Astrocyte of the cerebellum (primary cell): ENCODE measurements around the gene CARM1.

ENCODE experiments used
- DNase-seq: peaks from one replicate; pipeline ENCODE4 v3.0.0-alpha.2; 2011; ENCODE audit warnings: low read depth
- H3K4me3 ChIP-seq: 2 replicates; pipeline ENCODE4 v1.5.1; 2011; ENCODE audit warnings: mild to moderate bottlenecking, low read depth, low read length, moderate library complexity
- CTCF ChIP-seq: IDR thresholded peaks from 2 replicates; pipeline ENCODE4 v1.5.1; 2012; ENCODE audit warnings: low read length, low read depth, moderate library complexity, mild to moderate bottlenecking; ENCODE audit errors: missing control alignments
- in situ Hi-C: cut with HindIII; loops from 2 replicates; pipeline ENCODE4 v1.10.0; 2017; ENCODE audit warnings: low sequenced_read_pairs

CARM1 gene

GRCh38 chr19:10915130-10916091 lies 44.1 kb downstream of the CARM1 start:
- DNase-seq = no peak
- no peak for TF ChIP-seq CTCF
- no peak overlapping the region for H3K4me3 ChIP-seq
- in situ Hi-C loops = loop anchor here (10.0 kb wide), 1 partner anchor 129 kb away; no protein-coding TSS in a partner anchor

GRCh38 chr19:10916602-10917001 lies 45.2 kb downstream of the CARM1 start:
- no peak overlapping the region for H3K4me3 ChIP-seq
- no peak for TF ChIP-seq CTCF
- in situ Hi-C loops = loop anchor here (10.0 kb wide), 1 partner anchor 128 kb away; no protein-coding TSS in a partner anchor
- no peak for DNase-seq

GRCh38 chr19:10918359-10918758 lies 47.0 kb downstream of the CARM1 start:
- H3K4me3 ChIP-seq = no peak overlapping the region
- no peak for TF ChIP-seq CTCF
- in situ Hi-C loops = loop anchor here (10.0 kb wide), 1 partner anchor 126 kb away; no protein-coding TSS in a partner anchor
- DNase-seq = no peak

- no peak for TF ChIP-seq CTCF
- H3K4me3 ChIP-seq = no peak overlapping the region
- in situ Hi-C loops = loop anchor here (10.0 kb wide), 1 partner anchor 125 kb away; no protein-coding TSS in a partner anchor
- no peak for DNase-seq
Observed at GRCh38 chr19:10919352-10920287, 48.3 kb downstream of the CARM1 start.

GRCh38 chr19:10920288-10920655 lies 48.9 kb downstream of the CARM1 start:
- no peak for TF ChIP-seq CTCF
- in situ Hi-C loops = no loop called here
- no peak overlapping the region for H3K4me3 ChIP-seq
- no peak for DNase-seq

GRCh38 chr19:10920781-10921180 lies 49.4 kb downstream of the CARM1 start:
- no peak for DNase-seq
- TF ChIP-seq CTCF = no peak
- H3K4me3 ChIP-seq = no peak overlapping the region
- in situ Hi-C loops = no loop called here
